PC-3 (cell line): Measurements from ENCODE around the gene TMEM123. TPM values are rescaled to one million over a fixed set of nuclear protein-coding genes. Genes with fewer than 3 reads are reported as not detected.

Source experiments
- ATAC-seq: fragments of 200-7000 bp; cut with Tn5 transposase; 2 replicates; pipeline ENCODE4 v1.9.1; 2020; ENCODE audit warnings: mild to moderate bottlenecking, moderate library complexity
- BruUV-seq: library from RNA; stranded (reverse); fragments of 400-500 nt; replicated peaks from 2 replicates; lab custom pipeline; 2021; lab: Mats Ljungman, UMichigan
- CTCF ChIA-PET: fragments of 300-600 bp; sonication (Branson Sonifier 250); formaldehyde crosslinking; loops from one replicate; lab custom pipeline; 2022; ENCODE audit warnings: antibody characterized with exemption; lab: Charles Lee
- POLR2A ChIA-PET: fragments of 300-600 bp; sonication (Branson Sonifier 250); formaldehyde crosslinking; loops from one replicate; lab custom pipeline; 2022; ENCODE audit warnings: antibody characterized with exemption; ENCODE audit not compliant: unreplicated experiment; lab: Charles Lee
- DNase-seq: peaks from one replicate; pipeline ENCODE4 v3.0.0-alpha.2; 2015
- H2AFZ ChIP-seq: fragments of 300-600 bp; sonication (generic); 2 replicates; pipeline ENCODE4 v1.6.0; 2016; ENCODE audit warnings: antibody characterized with exemption, low read length
- H3F3A ChIP-seq: fragments of 300-600 bp; sonication (generic); one replicate; pipeline ENCODE4 v1.6.0; 2017; ENCODE audit warnings: antibody characterized with exemption, low read length, control low read depth, mild to moderate bottlenecking; ENCODE audit not compliant: unreplicated experiment
- H3K27ac ChIP-seq: fragments of 300-600 bp; sonication (generic); 2 replicates; pipeline ENCODE4 v1.5.1; 2016; ENCODE audit warnings: mild to moderate bottlenecking, low read length
- H3K27me3 ChIP-seq: fragments of 300-600 bp; sonication (generic); 2 replicates; pipeline ENCODE4 v1.6.1; 2016; ENCODE audit warnings: low read length, mixed read lengths
- H3K36me3 ChIP-seq: fragments of 300-600 bp; sonication (generic); 2 replicates; pipeline ENCODE4 v1.6.1; 2016; ENCODE audit warnings: low read depth, mixed run types, low read length, mixed read lengths
- H3K4me1 ChIP-seq: fragments of 300-600 bp; sonication (generic); 2 replicates; pipeline ENCODE4 v1.5.1; 2016; ENCODE audit warnings: low read length; ENCODE audit not compliant: insufficient read depth
- H3K4me2 ChIP-seq: fragments of 300-600 bp; sonication (generic); 2 replicates; pipeline ENCODE4 v1.6.0; 2016; ENCODE audit warnings: low read length
- H3K4me3 ChIP-seq: fragments of 300-600 bp; sonication (generic); 2 replicates; pipeline ENCODE4 v1.5.1; 2016; ENCODE audit warnings: mild to moderate bottlenecking, low read length, mixed read lengths
- H3K79me2 ChIP-seq: fragments of 300-600 bp; sonication (generic); 2 replicates; pipeline ENCODE4 v1.6.1; 2017; ENCODE audit warnings: low read length, mixed read lengths
- H3K9ac ChIP-seq: fragments of 300-600 bp; sonication (generic); 2 replicates; pipeline ENCODE4 v1.6.0; 2016; ENCODE audit warnings: mild to moderate bottlenecking, low read length
- H3K9me2 ChIP-seq: fragments of 300-600 bp; sonication (generic); replicated peaks from 2 replicates; pipeline ENCODE4 v1.6.1; 2016; ENCODE audit warnings: mixed run types, low read length, mixed read lengths
- H3K9me3 ChIP-seq: fragments of 300-600 bp; sonication (generic); 2 replicates; pipeline ENCODE4 v1.6.1; 2016; ENCODE audit warnings: low read length, mixed read lengths
- H4K20me1 ChIP-seq: fragments of 300-600 bp; sonication (generic); 2 replicates; pipeline ENCODE4 v1.6.1; 2016; ENCODE audit warnings: low read length, mixed read lengths
- EZH2 ChIP-seq: fragments of 300-600 bp; sonication (generic); IDR thresholded peaks from one replicate; pipeline ENCODE4 v1.6.1; 2017; ENCODE audit warnings: antibody characterized with exemption, mild to moderate bottlenecking, low read length; ENCODE audit not compliant: unreplicated experiment
- EZH2phosphoT487 ChIP-seq: fragments of 300-600 bp; sonication (generic); IDR thresholded peaks from 2 replicates; pipeline ENCODE4 v1.6.1; 2018; ENCODE audit warnings: mild to moderate bottlenecking, antibody characterized with exemption, low read length, borderline replicate concordance
- intact Hi-C: fragments of 100-400 bp; cut with micrococcal nuclease; formaldehyde crosslinking; loops from 2 replicates; pipeline ENCODE4 v1.9.0; 2023
- total RNA-seq: library from RNA; depleted of rRNA; stranded (reverse); fragments of >200 nt; gene quantifications from 2 replicates; pipeline ENCODE4 v1.2.3, GENCODE V29; 2014
- TF ChIP-seq, protein P1 (sequence below): fragments of 300-600 bp; sonication (generic); conservative IDR thresholded peaks from 2 replicates; pipeline ENCODE4 v1.5.1; 2017; ENCODE audit warnings: antibody characterized with exemption, low read depth, mild to moderate bottlenecking, low read length

Gene TMEM123
- total RNA-seq, 1 experiment from 2014 or later: 163 TPM

- no peaks in the 10 kb centered on the region for H3K4me1 ChIP-seq
- CTCF ChIA-PET: no interaction called here
- peaks cover 17% of the 10 kb centered on the region for H4K20me1 ChIP-seq
- no peaks in the 10 kb centered on the region for H3K27me3 ChIP-seq
- DNase-seq: no peak
- no peak overlapping the region for H3K4me2 ChIP-seq
- no TSS peak for BruUV-seq
- H3K9me3 ChIP-seq: no peaks in the 10 kb centered on the region
- no peak overlapping the region for H3K9ac ChIP-seq
- no peaks in the 10 kb centered on the region for H3K9me2 ChIP-seq
- no peaks in the 10 kb centered on the region for H3F3A ChIP-seq
- ATAC-seq: no peak
- POLR2A ChIA-PET: no interaction called here
- TF ChIP-seq EZH2phosphoT487 (no peak), EZH2 (no peak)
- TF ChIP-seq, protein P1, sequence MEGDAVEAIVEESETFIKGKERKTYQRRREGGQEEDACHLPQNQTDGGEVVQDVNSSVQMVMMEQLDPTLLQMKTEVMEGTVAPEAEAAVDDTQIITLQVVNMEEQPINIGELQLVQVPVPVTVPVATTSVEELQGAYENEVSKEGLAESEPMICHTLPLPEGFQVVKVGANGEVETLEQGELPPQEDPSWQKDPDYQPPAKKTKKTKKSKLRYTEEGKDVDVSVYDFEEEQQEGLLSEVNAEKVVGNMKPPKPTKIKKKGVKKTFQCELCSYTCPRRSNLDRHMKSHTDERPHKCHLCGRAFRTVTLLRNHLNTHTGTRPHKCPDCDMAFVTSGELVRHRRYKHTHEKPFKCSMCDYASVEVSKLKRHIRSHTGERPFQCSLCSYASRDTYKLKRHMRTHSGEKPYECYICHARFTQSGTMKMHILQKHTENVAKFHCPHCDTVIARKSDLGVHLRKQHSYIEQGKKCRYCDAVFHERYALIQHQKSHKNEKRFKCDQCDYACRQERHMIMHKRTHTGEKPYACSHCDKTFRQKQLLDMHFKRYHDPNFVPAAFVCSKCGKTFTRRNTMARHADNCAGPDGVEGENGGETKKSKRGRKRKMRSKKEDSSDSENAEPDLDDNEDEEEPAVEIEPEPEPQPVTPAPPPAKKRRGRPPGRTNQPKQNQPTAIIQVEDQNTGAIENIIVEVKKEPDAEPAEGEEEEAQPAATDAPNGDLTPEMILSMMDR: no peak
- H3K36me3 ChIP-seq: peaks cover 7% of the 10 kb centered on the region
- H3K4me3 ChIP-seq: no peak overlapping the region
- H3K79me2 ChIP-seq: peaks cover 68% of the 10 kb centered on the region
- intact Hi-C loops: no loop called here
- no peak overlapping the region for H2AFZ ChIP-seq
- no peak overlapping the region for H3K27ac ChIP-seq
Measured at GRCh38 chr11:102420547-102420946, 32.0 kb downstream of the TMEM123 start.

DNA sequence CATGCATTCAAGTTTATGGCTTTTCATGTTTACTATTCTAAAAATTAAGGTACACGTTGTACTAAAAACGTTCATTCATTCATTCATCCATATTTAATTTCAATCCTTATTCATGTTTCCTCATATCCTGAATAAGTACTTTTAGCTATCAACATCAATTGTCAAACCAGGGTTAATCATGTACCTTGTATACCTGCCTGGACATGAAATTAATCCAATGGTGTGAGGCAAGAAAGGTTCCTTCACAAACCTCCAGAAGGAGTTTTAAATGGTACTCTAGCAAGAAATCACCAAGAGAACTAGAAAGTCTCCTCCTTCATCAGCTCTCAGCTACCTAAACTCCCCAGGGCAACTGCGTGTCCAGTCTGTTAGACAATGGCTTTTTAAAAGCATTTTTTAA is 33.4 kb downstream of the TMEM123 start:
- no peaks in the 10 kb centered on the region for H3K4me1 ChIP-seq
- no peak overlapping the region for H3K4me3 ChIP-seq
- H3K9me2 ChIP-seq: no peaks in the 10 kb centered on the region
- CTCF ChIA-PET: no interaction called here
- no peak overlapping the region for H3K9ac ChIP-seq
- no peak overlapping the region for H3K4me2 ChIP-seq
- POLR2A ChIA-PET: no interaction called here
- TF ChIP-seq EZH2: no peak
- no peak for TF ChIP-seq EZH2phosphoT487
- TF ChIP-seq, protein P1: no peak
- H3K36me3 ChIP-seq: peaks cover 7% of the 10 kb centered on the region
- no peaks in the 10 kb centered on the region for H3K9me3 ChIP-seq
- no peak overlapping the region for H3K27ac ChIP-seq
- intact Hi-C loops: no loop called here
- H3K27me3 ChIP-seq: no peaks in the 10 kb centered on the region
- H3F3A ChIP-seq: no peaks in the 10 kb centered on the region
- ATAC-seq: no peak
- no TSS peak for BruUV-seq
- H4K20me1 ChIP-seq: peaks cover 31% of the 10 kb centered on the region
- no peak for DNase-seq
- H2AFZ ChIP-seq: no peak overlapping the region
- H3K79me2 ChIP-seq: peaks cover 81% of the 10 kb centered on the region

- no peak overlapping the region for H3K4me3 ChIP-seq
- DNase-seq (no peak), ATAC-seq (no peak)
- peaks cover 7% of the 10 kb centered on the region for H3K36me3 ChIP-seq
- no peaks in the 10 kb centered on the region for H3K9me3 ChIP-seq
- no TSS peak for BruUV-seq
- H3K4me1 ChIP-seq: no peaks in the 10 kb centered on the region
- TF ChIP-seq EZH2 (no peak), EZH2phosphoT487 (no peak)
- TF ChIP-seq, protein P1: no peak
- no peak overlapping the region for H2AFZ ChIP-seq
- peaks cover 32% of the 10 kb centered on the region for H4K20me1 ChIP-seq
- no peaks in the 10 kb centered on the region for H3K27me3 ChIP-seq
- no peak overlapping the region for H3K27ac ChIP-seq
- H3K4me2 ChIP-seq: no peak overlapping the region
- no peaks in the 10 kb centered on the region for H3F3A ChIP-seq
- no peaks in the 10 kb centered on the region for H3K9me2 ChIP-seq
- POLR2A ChIA-PET: no interaction called here
- intact Hi-C loops: no loop called here
- H3K79me2 ChIP-seq: peaks cover 93% of the 10 kb centered on the region
- no peak overlapping the region for H3K9ac ChIP-seq
- CTCF ChIA-PET: no interaction called here
Measured at GRCh38 chr11:102416976-102417375, 35.6 kb downstream of the TMEM123 start.
